ENCODE measurements around the gene KCNQ5. TPM values are rescaled to one million over a fixed set of nuclear protein-coding genes. Genes with fewer than 3 reads are reported as not detected.

Gene KCNQ5
- total RNA-seq, 1 experiment from 2014 or later, result not detected

GRCh38 chr6:72639920-72640614 lies 18.2 kb downstream of the KCNQ5 start:
- no peak for ATAC-seq

GRCh38 chr6:72640615-72640930 lies 18.7 kb downstream of the KCNQ5 start:
- H3K36me3 ChIP-seq (ENCODE audit: control insufficient read depth in 1 of 2, insufficient read depth in 2 of 2, low read length in 2 of 2), result no peaks in the 10 kb centered on the region
- no peak overlapping the region for H3K9ac ChIP-seq (ENCODE audit: low read length)
- no peaks in the 10 kb centered on the region for H4K20me1 ChIP-seq (ENCODE audit: insufficient read depth)
- H3K79me2 ChIP-seq (ENCODE audit: insufficient read depth, low read length), result no peaks in the 10 kb centered on the region
- ChIA-PET CTCF (no interaction called here), RAD21 (ENCODE audit: low non-redundant PET in 1 of 2, low total read pairs in 2 of 2, uncharacterized antibody in 2 of 2, unreplicated experiment in 2 of 2) (no interaction called here), POLR2A (no interaction called here)
- ATAC-seq, result no peak
- no peaks in the 10 kb centered on the region for H3K9me3 ChIP-seq (ENCODE audit: control insufficient read depth in 1 of 2, insufficient read depth in 1 of 2, low read depth in 1 of 2, low read length in 2 of 2)
- no peak overlapping the region for H3K27ac ChIP-seq (ENCODE audit: low read depth, low read length)
- H3K9me2 ChIP-seq (ENCODE audit: insufficient read depth), result no peaks in the 10 kb centered on the region
- DNase-seq (ENCODE audit: low read depth, low spot score), result no peak
- no peak for TF ChIP-seq CEBPB (IDR thresholded peaks at IDR 0.05; ENCODE audit: low read depth)
- no peak for TF ChIP-seq CTCF (IDR thresholded peaks at IDR 0.05 in 2 of 3, conservative IDR thresholded peaks at IDR 0.05 in 1 of 3; ENCODE audit: borderline replicate concordance in 1 of 3, insufficient read depth in 1 of 3, low read depth in 2 of 3, low read length in 2 of 3)
- TF ChIP-seq POLR2A (IDR thresholded peaks at IDR 0.05; ENCODE audit: borderline replicate concordance, extremely low read depth, insufficient read depth, insufficient read length), result no peak
- TF ChIP-seq ELF1 (IDR thresholded peaks at IDR 0.05; ENCODE audit: borderline replicate concordance, low read depth), result no peak
- TF ChIP-seq, protein P1, sequence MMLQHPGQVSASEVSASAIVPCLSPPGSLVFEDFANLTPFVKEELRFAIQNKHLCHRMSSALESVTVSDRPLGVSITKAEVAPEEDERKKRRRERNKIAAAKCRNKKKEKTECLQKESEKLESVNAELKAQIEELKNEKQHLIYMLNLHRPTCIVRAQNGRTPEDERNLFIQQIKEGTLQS (IDR thresholded peaks at IDR 0.05), result no peak
- TF ChIP-seq RAD21 (IDR thresholded peaks at IDR 0.05; ENCODE audit: low read depth), result no peak
- no peak for TF ChIP-seq REST (IDR thresholded peaks at IDR 0.05; ENCODE audit: low read depth)
- no peak for TF ChIP-seq EGR1 (IDR thresholded peaks at IDR 0.05; ENCODE audit: low read depth)
- no peak for TF ChIP-seq SRF (IDR thresholded peaks at IDR 0.05; ENCODE audit: low read depth)
- H3K4me1 ChIP-seq (ENCODE audit: control insufficient read depth in 1 of 2, insufficient read depth in 2 of 2, low read length in 2 of 2), result no peaks in the 10 kb centered on the region
- H3K4me3 ChIP-seq (replicated peaks in 1 of 2; ENCODE audit: low read depth in 1 of 2, low read length in 2 of 2), result no peak overlapping the region
- intact Hi-C loops (cut with micrococcal nuclease), result no loop called here
- H3K27me3 ChIP-seq (ENCODE audit: insufficient read depth, low read length), result peaks cover 23% of the 10 kb centered on the region
- no TSS peak for BruUV-seq (replicated peaks)
- no peak overlapping the region for H3K4me2 ChIP-seq (ENCODE audit: low read length)
- H2AFZ ChIP-seq (ENCODE audit: low read depth, low read length, poor library complexity, severe bottlenecking), result no peak overlapping the region

More at GRCh38 chr6:72639920-72640614, 18.2 kb downstream of the KCNQ5 start:
- no peaks in the 10 kb centered on the region for H3K36me3 ChIP-seq (ENCODE audit: control insufficient read depth in 1 of 2, insufficient read depth in 2 of 2, low read length in 2 of 2)
- H3K4me1 ChIP-seq (ENCODE audit: control insufficient read depth in 1 of 2, insufficient read depth in 2 of 2, low read length in 2 of 2), result no peaks in the 10 kb centered on the region
- no peaks in the 10 kb centered on the region for H3K9me2 ChIP-seq (ENCODE audit: insufficient read depth)
- no peak overlapping the region for H3K27ac ChIP-seq (ENCODE audit: low read depth, low read length)
- CTCF ChIA-PET, result no interaction called here
- no peak for DNase-seq (ENCODE audit: low read depth, low spot score)
- no peaks in the 10 kb centered on the region for H3K79me2 ChIP-seq (ENCODE audit: insufficient read depth, low read length)
- 0 out of 2 replicates have a peak, but pooled peaks have one; percentile 7 for TF ChIP-seq RAD21 (IDR thresholded peaks at IDR 0.05; ENCODE audit: low read depth)
- TF ChIP-seq YY1 (IDR thresholded peaks at IDR 0.05; ENCODE audit: extremely low read depth, insufficient replicate concordance, low read depth, low read length), result no peak
- no peaks in the 10 kb centered on the region for H4K20me1 ChIP-seq (ENCODE audit: insufficient read depth)
- H3K4me2 ChIP-seq (ENCODE audit: low read length), result no peak overlapping the region
- no peak overlapping the region for H2AFZ ChIP-seq (ENCODE audit: low read depth, low read length, poor library complexity, severe bottlenecking)
- BruUV-seq (replicated peaks), result no TSS peak
- H3K9me3 ChIP-seq (ENCODE audit: control insufficient read depth in 1 of 2, insufficient read depth in 1 of 2, low read depth in 1 of 2, low read length in 2 of 2), result no peaks in the 10 kb centered on the region
- RAD21 ChIA-PET (ENCODE audit: low non-redundant PET in 1 of 2, low total read pairs in 2 of 2, uncharacterized antibody in 2 of 2, unreplicated experiment in 2 of 2), result no interaction called here
- H3K27me3 ChIP-seq (ENCODE audit: insufficient read depth, low read length), result peaks cover 27% of the 10 kb centered on the region
- intact Hi-C loops (cut with micrococcal nuclease), result no loop called here
- no peak overlapping the region for H3K9ac ChIP-seq (ENCODE audit: low read length)
- POLR2A ChIA-PET, result no interaction called here
- no peak overlapping the region for H3K4me3 ChIP-seq (replicated peaks in 1 of 2; ENCODE audit: low read depth in 1 of 2, low read length in 2 of 2)

Data from HCT116 (cell line).